Neural progenitor cell (in vitro differentiated cells): ENCODE measurements around the gene BBIP1.

Experiments
- CTCF ChIP-seq: fragments of 200-600 bp; sonication (generic); IDR thresholded peaks from 2 replicates; pipeline ENCODE4 v1.5.1; 2017; ENCODE audit warnings: antibody characterized with exemption, mild to moderate bottlenecking
- EZH2 ChIP-seq: fragments of 200-600 bp; sonication (generic); IDR thresholded peaks from 2 replicates; pipeline ENCODE4 v1.6.1; 2017; ENCODE audit warnings: antibody characterized with exemption, mild to moderate bottlenecking, moderate library complexity
- EZH2phosphoT487 ChIP-seq: fragments of 200-600 bp; sonication (generic); IDR thresholded peaks from 2 replicates; pipeline ENCODE4 v1.6.1; 2017; ENCODE audit warnings: antibody characterized with exemption

- TF ChIP-seq CTCF (no peak), EZH2 (no peak), EZH2phosphoT487 (no peak)
Measured at GRCh38 chr10:110910138-110910537, 8.8 kb downstream of the BBIP1 start.
